ENCODE data around the gene NPHS1. TPM values are rescaled to one million over a fixed set of nuclear protein-coding genes. Genes with fewer than 3 reads are reported as not detected.

The NPHS1 gene
- total RNA-seq (not detected), polyA plus RNA-seq (not detected)
- long read RNA-seq, donor 1 = 0 reads
- long read RNA-seq, donor 2 = 0 reads

- H3K9me3 ChIP-seq (ENCODE audit: control insufficient read depth, low read length) = no peaks in the 10 kb centered on the region
- H3K4me1 ChIP-seq (ENCODE audit: control insufficient read depth in 1 of 2, insufficient read depth in 2 of 2, low read length in 2 of 2) = no peaks in the 10 kb centered on the region
- no peak within 1 kb of the TSS for H3K27ac ChIP-seq (ENCODE audit: low read depth in 1 of 2, low read length in 2 of 2)
- H3K4me3 ChIP-seq (ENCODE audit: low read length in 2 of 2) = no peak within 1 kb of the TSS
- intact Hi-C loops (cut with DNase I) = no loop called here
- no peaks in the 10 kb centered on the region for H3K27me3 ChIP-seq (ENCODE audit: control insufficient read depth in 1 of 2, insufficient read depth in 2 of 2, low read length in 1 of 2)
- no peak for DNase-seq
- no peak for ATAC-seq (ENCODE audit: low FRiP score)
- WGBS, 2 donors = 48 to 49% methylated on average over 9 of the region's 9 CpGs
- H3K36me3 ChIP-seq (ENCODE audit: control insufficient read depth in 1 of 2, insufficient read depth in 2 of 2, low read length in 1 of 2) = no peaks in the 10 kb centered on the region
Observed at GRCh38 chr19:35852029-35852780, at the start of gene NPHS1. Gene NPHS1 (minus strand): TSS chr19:35852504. CDS start chr19:35851837, 667 bp downstream.

GRCh38 chr19:35901055-35901644, 48.8 kb upstream of the NPHS1 start:
- intact Hi-C loops (cut with DNase I) = loop anchor here in 1 of 2 donors (2.0 kb wide), 1 partner anchor 30 kb away; no protein-coding TSS in a partner anchor
- Histone ChIP-seq H3K9me3 (ENCODE audit: control insufficient read depth, low read length) (no peaks in the 10 kb centered on the region), H3K27ac (ENCODE audit: low read depth in 1 of 2, low read length in 2 of 2) (no peak overlapping the region), H3K36me3 (ENCODE audit: control insufficient read depth in 1 of 2, insufficient read depth in 2 of 2, low read length in 1 of 2) (no peaks in the 10 kb centered on the region), H3K4me3 (ENCODE audit: low read length in 2 of 2) (no peak overlapping the region), H3K27me3 (ENCODE audit: control insufficient read depth in 1 of 2, insufficient read depth in 2 of 2, low read length in 1 of 2) (no peaks in the 10 kb centered on the region), H3K4me1 (ENCODE audit: control insufficient read depth in 1 of 2, insufficient read depth in 2 of 2, low read length in 2 of 2) (no peaks in the 10 kb centered on the region)
- ATAC-seq (ENCODE audit: low FRiP score) = no peak
- DNase-seq = no peak
- WGBS, 2 donors = 68 to 76% methylated on average over 2 of the region's 2 CpGs

GRCh38 chr19:35899547-35900214, 47.4 kb upstream of the NPHS1 start:
- H3K36me3 ChIP-seq (ENCODE audit: control insufficient read depth in 1 of 2, insufficient read depth in 2 of 2, low read length in 1 of 2) = no peaks in the 10 kb centered on the region
- H3K27me3 ChIP-seq (ENCODE audit: control insufficient read depth in 1 of 2, insufficient read depth in 2 of 2, low read length in 1 of 2) = no peaks in the 10 kb centered on the region
- ATAC-seq (ENCODE audit: low FRiP score) (peak; percentile 87), DNase-seq (peak; percentile 90 to 93)
- H3K4me3 ChIP-seq (ENCODE audit: low read length in 2 of 2) = peak overlapping the region; percentile 39 to 74
- 0 to 1% methylated on average over 27 to 42 of the region's 43 CpGs for WGBS, 2 donors
- no peaks in the 10 kb centered on the region for H3K4me1 ChIP-seq (ENCODE audit: control insufficient read depth in 1 of 2, insufficient read depth in 2 of 2, low read length in 2 of 2)
- no peak overlapping the region for H3K27ac ChIP-seq (ENCODE audit: low read depth in 1 of 2, low read length in 2 of 2)
- intact Hi-C loops (cut with DNase I) = loop anchor here in 1 of 2 donors (2.0 kb wide), 1 partner anchor 31 kb away; no protein-coding TSS in a partner anchor
- H3K9me3 ChIP-seq (ENCODE audit: control insufficient read depth, low read length) = no peaks in the 10 kb centered on the region

GRCh38 chr19:35898499-35898809, 46.1 kb upstream of the NPHS1 start:
- H3K9me3 ChIP-seq (ENCODE audit: control insufficient read depth, low read length) = no peaks in the 10 kb centered on the region
- no peaks in the 10 kb centered on the region for H3K36me3 ChIP-seq (ENCODE audit: control insufficient read depth in 1 of 2, insufficient read depth in 2 of 2, low read length in 1 of 2)
- ATAC-seq (ENCODE audit: low FRiP score) (no peak), DNase-seq (no peak)
- WGBS, 2 donors = 11 to 16% methylated on average over 17 of the region's 17 CpGs
- peak overlapping the region; percentile 39 to 74 for H3K4me3 ChIP-seq (ENCODE audit: low read length in 2 of 2)
- intact Hi-C loops (cut with DNase I) = no loop called here
- no peaks in the 10 kb centered on the region for H3K27me3 ChIP-seq (ENCODE audit: control insufficient read depth in 1 of 2, insufficient read depth in 2 of 2, low read length in 1 of 2)
- no peaks in the 10 kb centered on the region for H3K4me1 ChIP-seq (ENCODE audit: control insufficient read depth in 1 of 2, insufficient read depth in 2 of 2, low read length in 2 of 2)
- H3K27ac ChIP-seq (ENCODE audit: low read depth in 1 of 2, low read length in 2 of 2) = no peak overlapping the region

- no peak overlapping the region for H3K27ac ChIP-seq (ENCODE audit: low read depth in 1 of 2, low read length in 2 of 2)
- H3K4me1 ChIP-seq (ENCODE audit: control insufficient read depth in 1 of 2, insufficient read depth in 2 of 2, low read length in 2 of 2) = no peaks in the 10 kb centered on the region
- ATAC-seq (ENCODE audit: low FRiP score) (no peak), DNase-seq (no peak)
- H3K27me3 ChIP-seq (ENCODE audit: control insufficient read depth in 1 of 2, insufficient read depth in 2 of 2, low read length in 1 of 2) = no peaks in the 10 kb centered on the region
- no peaks in the 10 kb centered on the region for H3K9me3 ChIP-seq (ENCODE audit: control insufficient read depth, low read length)
- no peaks in the 10 kb centered on the region for H3K36me3 ChIP-seq (ENCODE audit: control insufficient read depth in 1 of 2, insufficient read depth in 2 of 2, low read length in 1 of 2)
- intact Hi-C loops (cut with DNase I) = no loop called here
- no peak overlapping the region for H3K4me3 ChIP-seq (ENCODE audit: low read length in 2 of 2)
- 94 to 95% methylated on average over 13 of the region's 13 CpGs for WGBS, 2 donors
Observed at GRCh38 chr19:35897706-35898451, 45.6 kb upstream of the NPHS1 start.

- Histone ChIP-seq H3K27me3 (ENCODE audit: control insufficient read depth in 1 of 2, insufficient read depth in 2 of 2, low read length in 1 of 2) (no peaks in the 10 kb centered on the region), H3K36me3 (ENCODE audit: control insufficient read depth in 1 of 2, insufficient read depth in 2 of 2, low read length in 1 of 2) (no peaks in the 10 kb centered on the region), H3K4me3 (ENCODE audit: low read length in 2 of 2) (no peak overlapping the region), H3K27ac (ENCODE audit: low read depth in 1 of 2, low read length in 2 of 2) (no peak overlapping the region), H3K4me1 (ENCODE audit: control insufficient read depth in 1 of 2, insufficient read depth in 2 of 2, low read length in 2 of 2) (no peaks in the 10 kb centered on the region), H3K9me3 (ENCODE audit: control insufficient read depth, low read length) (no peaks in the 10 kb centered on the region)
- no peak for ATAC-seq (ENCODE audit: low FRiP score)
- DNase-seq = no peak
- 96 to 98% methylated on average over 13 of the region's 13 CpGs for WGBS, 2 donors
- intact Hi-C loops (cut with DNase I) = no loop called here
Observed at GRCh38 chr19:35896643-35897040, 44.3 kb upstream of the NPHS1 start.

GRCh38 chr19:35895911-35896642, 43.8 kb upstream of the NPHS1 start:
- Histone ChIP-seq H3K36me3 (ENCODE audit: control insufficient read depth in 1 of 2, insufficient read depth in 2 of 2, low read length in 1 of 2) (no peaks in the 10 kb centered on the region), H3K4me3 (ENCODE audit: low read length in 2 of 2) (no peak overlapping the region), H3K27me3 (ENCODE audit: control insufficient read depth in 1 of 2, insufficient read depth in 2 of 2, low read length in 1 of 2) (no peaks in the 10 kb centered on the region), H3K27ac (ENCODE audit: low read depth in 1 of 2, low read length in 2 of 2) (no peak overlapping the region), H3K9me3 (ENCODE audit: control insufficient read depth, low read length) (no peaks in the 10 kb centered on the region), H3K4me1 (ENCODE audit: control insufficient read depth in 1 of 2, insufficient read depth in 2 of 2, low read length in 2 of 2) (no peaks in the 10 kb centered on the region)
- DNase-seq (no peak), ATAC-seq (ENCODE audit: low FRiP score) (no peak)
- 91 to 92% methylated on average over 21 of the region's 21 CpGs for WGBS, 2 donors
- intact Hi-C loops (cut with DNase I) = no loop called here

GRCh38 chr19:35894342-35894741, 42.0 kb upstream of the NPHS1 start:
- H3K9me3 ChIP-seq (ENCODE audit: control insufficient read depth, low read length) = no peaks in the 10 kb centered on the region
- no peak for ATAC-seq (ENCODE audit: low FRiP score)
- no peaks in the 10 kb centered on the region for H3K27me3 ChIP-seq (ENCODE audit: control insufficient read depth in 1 of 2, insufficient read depth in 2 of 2, low read length in 1 of 2)
- H3K36me3 ChIP-seq (ENCODE audit: control insufficient read depth in 1 of 2, insufficient read depth in 2 of 2, low read length in 1 of 2) = no peaks in the 10 kb centered on the region
- H3K4me1 ChIP-seq (ENCODE audit: control insufficient read depth in 1 of 2, insufficient read depth in 2 of 2, low read length in 2 of 2) = no peaks in the 10 kb centered on the region
- H3K27ac ChIP-seq (ENCODE audit: low read depth in 1 of 2, low read length in 2 of 2) = no peak overlapping the region
- DNase-seq = no peak
- intact Hi-C loops (cut with DNase I) = no loop called here
- WGBS, 2 donors = 95 to 97% methylated on average over 2 of the region's 2 CpGs
- H3K4me3 ChIP-seq (ENCODE audit: low read length in 2 of 2) = no peak overlapping the region

Data from aorta (tissue), 5 donors.